ENCODE measurements around the gene TRAF3.

Gene TRAF3

GRCh38 chr14:102893452-102893851 lies 116.2 kb downstream of the TRAF3 start:
- no peak for TF ChIP-seq USF1 (IDR thresholded peaks at IDR 0.05)
- no peak for TF ChIP-seq CREB1 (IDR thresholded peaks at IDR 0.05; ENCODE audit: low read depth)
- TF ChIP-seq RAD21 (IDR thresholded peaks at IDR 0.05; ENCODE audit: low read depth) = no peak
- TF ChIP-seq CEBPB (IDR thresholded peaks at IDR 0.05) = no peak
- no peak for TF ChIP-seq FOXM1 (IDR thresholded peaks at IDR 0.05; ENCODE audit: borderline replicate concordance, low read depth)
- TF ChIP-seq MAX (IDR thresholded peaks at IDR 0.05) = no peak
- no peak for TF ChIP-seq TEAD4 (IDR thresholded peaks at IDR 0.05)
- no peak for TF ChIP-seq TCF12 (IDR thresholded peaks at IDR 0.05; ENCODE audit: low read depth)
- TF ChIP-seq EP300 (IDR thresholded peaks at IDR 0.05; ENCODE audit: borderline replicate concordance) = no peak
- no peak for TF ChIP-seq NFIC (IDR thresholded peaks at IDR 0.05)
- TF ChIP-seq YY1 (IDR thresholded peaks at IDR 0.05; ENCODE audit: low read depth) = no peak
- no peak for TF ChIP-seq EGR1 (IDR thresholded peaks at IDR 0.05)

GRCh38 chr14:102897299-102898027 lies 120.2 kb downstream of the TRAF3 start:
- TF ChIP-seq RAD21 (IDR thresholded peaks at IDR 0.05; ENCODE audit: low read depth) (no peak), NFIC (IDR thresholded peaks at IDR 0.05) (no peak), USF1 (IDR thresholded peaks at IDR 0.05) (no peak), REST (IDR thresholded peaks at IDR 0.05; ENCODE audit: low read depth) (no peak), EGR1 (IDR thresholded peaks at IDR 0.05) (no peak), TEAD4 (IDR thresholded peaks at IDR 0.05) (no peak), TAF1 (IDR thresholded peaks at IDR 0.05; ENCODE audit: low read depth) (no peak), YY1 (IDR thresholded peaks at IDR 0.05; ENCODE audit: low read depth) (no peak), FOXM1 (IDR thresholded peaks at IDR 0.05; ENCODE audit: borderline replicate concordance, low read depth) (no peak), EP300 (IDR thresholded peaks at IDR 0.05; ENCODE audit: borderline replicate concordance) (no peak), CEBPB (IDR thresholded peaks at IDR 0.05) (no peak), MAX (IDR thresholded peaks at IDR 0.05) (no peak), ZBTB7A (IDR thresholded peaks at IDR 0.05; ENCODE audit: low read depth) (no peak), CREB1 (IDR thresholded peaks at IDR 0.05; ENCODE audit: low read depth) (no peak), TCF12 (IDR thresholded peaks at IDR 0.05; ENCODE audit: low read depth) (no peak)

- TF ChIP-seq REST (IDR thresholded peaks at IDR 0.05; ENCODE audit: low read depth) (no peak), TCF12 (IDR thresholded peaks at IDR 0.05; ENCODE audit: low read depth) (no peak), RAD21 (IDR thresholded peaks at IDR 0.05; ENCODE audit: low read depth) (no peak), CEBPB (IDR thresholded peaks at IDR 0.05) (no peak), NFIC (IDR thresholded peaks at IDR 0.05) (no peak), CREB1 (IDR thresholded peaks at IDR 0.05; ENCODE audit: low read depth) (no peak), USF1 (IDR thresholded peaks at IDR 0.05) (no peak), ZBTB7A (IDR thresholded peaks at IDR 0.05; ENCODE audit: low read depth) (no peak), TEAD4 (IDR thresholded peaks at IDR 0.05) (no peak), EGR1 (IDR thresholded peaks at IDR 0.05) (no peak), MAX (IDR thresholded peaks at IDR 0.05) (no peak), TAF1 (IDR thresholded peaks at IDR 0.05; ENCODE audit: low read depth) (no peak), YY1 (IDR thresholded peaks at IDR 0.05; ENCODE audit: low read depth) (no peak), EP300 (IDR thresholded peaks at IDR 0.05; ENCODE audit: borderline replicate concordance) (no peak), FOXM1 (IDR thresholded peaks at IDR 0.05; ENCODE audit: borderline replicate concordance, low read depth) (no peak)
These were observed 121.0 kb downstream of the TRAF3 start for GRCh38 chr14:102898298-102898697.

- TF ChIP-seq TAF1 (IDR thresholded peaks at IDR 0.05; ENCODE audit: low read depth) (no peak), CEBPB (IDR thresholded peaks at IDR 0.05) (no peak), FOXM1 (IDR thresholded peaks at IDR 0.05; ENCODE audit: borderline replicate concordance, low read depth) (no peak), TCF12 (IDR thresholded peaks at IDR 0.05; ENCODE audit: low read depth) (no peak), REST (IDR thresholded peaks at IDR 0.05; ENCODE audit: low read depth) (no peak), YY1 (IDR thresholded peaks at IDR 0.05; ENCODE audit: low read depth) (no peak), RAD21 (IDR thresholded peaks at IDR 0.05; ENCODE audit: low read depth) (no peak), USF1 (IDR thresholded peaks at IDR 0.05) (no peak), CREB1 (IDR thresholded peaks at IDR 0.05; ENCODE audit: low read depth) (no peak), EP300 (IDR thresholded peaks at IDR 0.05; ENCODE audit: borderline replicate concordance) (no peak), NFIC (IDR thresholded peaks at IDR 0.05) (no peak), MAX (IDR thresholded peaks at IDR 0.05) (no peak), EGR1 (IDR thresholded peaks at IDR 0.05) (no peak), ZBTB7A (IDR thresholded peaks at IDR 0.05; ENCODE audit: low read depth) (no peak)
These were observed 121.7 kb downstream of the TRAF3 start for GRCh38 chr14:102898776-102899515.
